Stimulated activated CD4-positive, alpha-beta T cell treated with anti-CD3 and anti-CD28 coated beads, Interleukin-1b, Interleukin-23, amount 100 ng/mL, for 1 hour (primary cell): ENCODE data around the gene MEDAG.

Experiments used
- DNase-seq, 2 donors: peaks; one replicate each; pipeline ENCODE4 v3.0.0-alpha.2; 2020; ENCODE audit warnings: low read depth in 2 of 2

Gene MEDAG

GRCh38 chr13:30905932-30906383, at the start of gene MEDAG:
Gene MEDAG, plus strand, starts transcription at chr13:30906271. Its CDS starts 245 bp downstream, at chr13:30906516.
- no peak for DNase-seq

- no peak for DNase-seq
Measured at GRCh38 chr13:30857018-30857417, 49.1 kb upstream of the MEDAG start.

- no peak for DNase-seq
Measured at GRCh38 chr13:30857636-30858035, 48.4 kb upstream of the MEDAG start.

- no peak for DNase-seq
Measured at GRCh38 chr13:30859326-30859725, 46.7 kb upstream of the MEDAG start.

GRCh38 chr13:30861163-30861562, 44.9 kb upstream of the MEDAG start:
- DNase-seq: no peak

- no peak for DNase-seq
Measured at GRCh38 chr13:30861836-30862467, 44.1 kb upstream of the MEDAG start.

GRCh38 chr13:30862707-30863106, 43.4 kb upstream of the MEDAG start:
- no peak for DNase-seq

GRCh38 chr13:30863231-30863630, 42.8 kb upstream of the MEDAG start:
- no peak for DNase-seq

- DNase-seq: no peak
Measured at GRCh38 chr13:30863796-30864195, 42.3 kb upstream of the MEDAG start.

- DNase-seq: no peak
Measured at GRCh38 chr13:30864433-30865122, 41.5 kb upstream of the MEDAG start.

- peak in 1 of 2 donors; percentile 21 for DNase-seq
Measured at GRCh38 chr13:30865123-30866049, 40.7 kb upstream of the MEDAG start.

GRCh38 chr13:30866677-30867076, 39.4 kb upstream of the MEDAG start:
- DNase-seq: no peak

GRCh38 chr13:30867089-30867669, 38.9 kb upstream of the MEDAG start:
- no peak for DNase-seq

- no peak for DNase-seq
Measured at GRCh38 chr13:30868799-30869470, 37.1 kb upstream of the MEDAG start.

- no peak for DNase-seq
Measured at GRCh38 chr13:30869491-30869890, 36.6 kb upstream of the MEDAG start.

GRCh38 chr13:30870049-30870884, 35.8 kb upstream of the MEDAG start:
- no peak for DNase-seq

GRCh38 chr13:30870916-30871587, 35.0 kb upstream of the MEDAG start:
- no peak for DNase-seq

- DNase-seq: no peak
Measured at GRCh38 chr13:30871588-30872275, 34.3 kb upstream of the MEDAG start.

- no peak for DNase-seq
Measured at GRCh38 chr13:30872276-30872594, 33.8 kb upstream of the MEDAG start.
